H1 (cell line): ENCODE data around the gene TKFC. TPM values are rescaled to one million over a fixed set of nuclear protein-coding genes. Genes with fewer than 3 reads are reported as not detected.

Experiments used
- CTCF ChIA-PET: fragments of 300-600 bp; sonication (Branson Sonifier 250); formaldehyde crosslinking; loops from one replicate; lab custom pipeline; 2021; ENCODE audit not compliant: partially characterized antibody; lab: Charles Lee
- POLR2A ChIA-PET: fragments of 300-600 bp; sonication (Branson Sonifier 250); formaldehyde crosslinking; loops from one replicate; lab custom pipeline; 2021; ENCODE audit warnings: inconsistent platforms; ENCODE audit not compliant: partially characterized antibody; lab: Charles Lee
- DNase-seq, 2 experiments: peaks; one replicate each; pipeline versions ENCODE4 v3.0.0 to v3.0.0-alpha.2; 2010 to 2022; ENCODE audit warnings: low spot score in 2 of 2, low read depth in 1 of 2, mixed read lengths in 1 of 2
- FAIRE-seq: peaks from 2 replicates; lab custom pipeline; 2011; peaks lifted over from hg19 to GRCh38; lab: Jason Lieb, UNC
- H2AFZ ChIP-seq: 2 replicates; pipeline ENCODE4 v1.8.1; 2012; ENCODE audit warnings: low read length, inconsistent platforms
- H2AK5ac ChIP-seq: 2 replicates; pipeline ENCODE4 v1.6.1; 2013; ENCODE audit warnings: low read depth, low read length
- H2BK120ac ChIP-seq: replicated peaks from 2 replicates; pipeline ENCODE3; 2013; ENCODE audit warnings: low read depth, low read length, inconsistent platforms
- H2BK12ac ChIP-seq: 2 replicates; pipeline ENCODE4 v1.6.1; 2013; ENCODE audit warnings: low read depth, low read length
- H2BK15ac ChIP-seq: 2 replicates; pipeline ENCODE4 v1.6.1; 2013; ENCODE audit warnings: low read length
- H2BK20ac ChIP-seq: 2 replicates; pipeline ENCODE4 v1.6.1; 2013; ENCODE audit warnings: low read length
- H2BK5ac ChIP-seq: 2 replicates; pipeline ENCODE4 v1.6.1; 2013; ENCODE audit warnings: low read depth, low read length
- H3K14ac ChIP-seq: 2 replicates; pipeline ENCODE4 v1.6.1; 2013; ENCODE audit warnings: inconsistent platforms; ENCODE audit not compliant: insufficient read length
- H3K18ac ChIP-seq: 2 replicates; pipeline ENCODE4 v1.6.1; 2013; ENCODE audit warnings: low read length; ENCODE audit errors: extremely low read depth
- H3K23ac ChIP-seq: 2 replicates; pipeline ENCODE4 v1.6.1; 2013; ENCODE audit warnings: inconsistent platforms; ENCODE audit not compliant: insufficient read length
- H3K23me2 ChIP-seq: 2 replicates; pipeline ENCODE4 v1.6.1; 2013; ENCODE audit warnings: low read depth, low read length
- H3K27ac ChIP-seq: 2 replicates; pipeline ENCODE4 v1.6.1; 2011; ENCODE audit warnings: low read depth, low read length, inconsistent platforms
- H3K27me3 ChIP-seq, 4 experiments: replicated peaks in 1 of 4; 1 replicate in 1 of 4; 2 replicates in 3 of 4; pipeline versions ENCODE4 v1.6.1 to v1.8.1; 2011 to 2013; ENCODE audit warnings: low read length in 3 of 4, mild to moderate bottlenecking in 3 of 4, inconsistent platforms in 2 of 4, mixed read lengths in 2 of 4, moderate library complexity in 1 of 4; ENCODE audit not compliant: control insufficient read depth in 3 of 4, insufficient read depth in 3 of 4; ENCODE audit errors: extremely low read depth in 1 of 4
- H3K36me3 ChIP-seq, 4 experiments: 2 replicates each; pipeline versions ENCODE4 v1.6.1 to v1.8.1; 2011 to 2013; ENCODE audit warnings: mild to moderate bottlenecking in 4 of 4, low read length in 3 of 4, moderate library complexity in 2 of 4, control low read depth in 1 of 4, inconsistent platforms in 1 of 4; ENCODE audit not compliant: insufficient read depth in 4 of 4, control insufficient read depth in 2 of 4
- H3K4ac ChIP-seq: replicated peaks from 2 replicates; pipeline ENCODE3; 2013; ENCODE audit warnings: low read length, low read depth, mixed read lengths, inconsistent platforms; ENCODE audit not compliant: insufficient read length
- H3K4me1 ChIP-seq, 4 experiments: replicated peaks in 1 of 4; 1 replicate in 1 of 4; 2 replicates in 3 of 4; pipeline versions ENCODE4 v1.6.1 to v1.8.1; 2011 to 2013; ENCODE audit warnings: low read length in 3 of 4, inconsistent platforms in 2 of 4, mixed read lengths in 1 of 4; ENCODE audit not compliant: insufficient read depth in 4 of 4, control insufficient read depth in 3 of 4
- H3K4me2 ChIP-seq, 2 experiments: 2 replicates each; pipeline versions ENCODE4 v1.6.1 to v1.8.1; 2011 to 2013; ENCODE audit warnings: low read depth in 2 of 2, low read length in 2 of 2, control low read depth in 1 of 2, inconsistent platforms in 1 of 2, mild to moderate bottlenecking in 1 of 2; ENCODE audit not compliant: insufficient read depth in 1 of 2
- H3K4me3 ChIP-seq, 4 experiments: fragments of 200-600, 300-600 bp in 1 of 4; sonication (generic), shearing (Covaris generic), sonication (Bioruptor Twin) in 1 of 4; 2 replicates each; pipeline versions ENCODE4 v1.5.1 to v1.8.1; 2011 to 2016; ENCODE audit warnings: low read length in 4 of 4, low read depth in 3 of 4, control low read depth in 2 of 4, inconsistent platforms in 2 of 4, mild to moderate bottlenecking in 2 of 4, mixed read lengths in 1 of 4, moderate library complexity in 1 of 4; ENCODE audit not compliant: insufficient read depth in 2 of 4; ENCODE audit errors: extremely low read depth in 1 of 4
- H3K56ac ChIP-seq: replicated peaks from 2 replicates; pipeline ENCODE3; 2013; ENCODE audit warnings: low read depth, mild to moderate bottlenecking, mixed read lengths, low read length, inconsistent platforms; ENCODE audit not compliant: insufficient read length
- H3K79me1 ChIP-seq: 2 replicates; pipeline ENCODE4 v1.6.1; 2013; ENCODE audit warnings: low read depth, low read length, control low read depth
- H3K79me2 ChIP-seq, 2 experiments: 2 replicates each; pipeline versions ENCODE4 v1.6.1 to v1.8.1; 2012 to 2013; ENCODE audit warnings: low read length in 2 of 2, mild to moderate bottlenecking in 2 of 2, inconsistent platforms in 1 of 2; ENCODE audit not compliant: insufficient read depth in 2 of 2, control insufficient read depth in 1 of 2
- H3K9ac ChIP-seq, 4 experiments: replicated peaks in 1 of 4; 1 replicate in 1 of 4; 2 replicates in 3 of 4; pipeline versions ENCODE4 v1.6.1 to v1.8.1; 2011 to 2013; ENCODE audit warnings: low read depth in 3 of 4, low read length in 3 of 4, control low read depth in 2 of 4, mild to moderate bottlenecking in 2 of 4, moderate library complexity in 2 of 4, inconsistent platforms in 1 of 4; ENCODE audit errors: extremely low read depth in 1 of 4
- H3K9me3 ChIP-seq, 2 experiments: 2 replicates each; pipeline versions ENCODE4 v1.6.1 to v1.8.1; 2012 to 2013; ENCODE audit warnings: mild to moderate bottlenecking in 2 of 2, moderate library complexity in 2 of 2, control low read depth in 1 of 2, inconsistent platforms in 1 of 2, low read depth in 1 of 2, low read length in 1 of 2, mixed read lengths in 1 of 2; ENCODE audit not compliant: insufficient read depth in 2 of 2
- H4K20me1 ChIP-seq, 2 experiments: replicated peaks in 1 of 2; 2 replicates each; pipeline versions ENCODE3 to v1.8.1; 2011 to 2013; ENCODE audit warnings: inconsistent platforms in 2 of 2, low read length in 2 of 2, mild to moderate bottlenecking in 1 of 2; ENCODE audit not compliant: insufficient read depth in 2 of 2, control insufficient read depth in 1 of 2
- H4K5ac ChIP-seq: 2 replicates; pipeline ENCODE4 v1.6.1; 2013; ENCODE audit warnings: low read length, low read depth, mixed read lengths, inconsistent platforms; ENCODE audit not compliant: insufficient read length
- H4K8ac ChIP-seq: 2 replicates; pipeline ENCODE4 v1.8.0; 2013; ENCODE audit warnings: mild to moderate bottlenecking, moderate library complexity, low read length, inconsistent platforms; ENCODE audit not compliant: insufficient read depth; ENCODE audit errors: extremely low read depth
- H4K91ac ChIP-seq: replicated peaks from 2 replicates; pipeline ENCODE3; 2013; ENCODE audit warnings: low read length, mixed read lengths, inconsistent platforms; ENCODE audit not compliant: insufficient read length
- BRCA1 ChIP-seq: IDR thresholded peaks from 2 replicates; pipeline ENCODE4 v1.6.1; 2012; ENCODE audit warnings: low read depth, low read length, improper control_type of control experiment
- CTCF ChIP-seq, 3 experiments: IDR thresholded peaks; 1 replicate in 2 of 3; 2 replicates in 1 of 3; pipeline versions ENCODE4 v1.5.1 to v1.6.1; 2011; ENCODE audit warnings: low read length in 3 of 3, mild to moderate bottlenecking in 3 of 3, inconsistent platforms in 2 of 3, low read depth in 1 of 3, moderate library complexity in 1 of 3; ENCODE audit not compliant: insufficient read depth in 1 of 3; ENCODE audit errors: control extremely low read depth in 1 of 3
- HDAC2 ChIP-seq, 2 experiments: fragments of 300-600 bp in 1 of 2; sonication (generic) in 1 of 2; IDR thresholded peaks; 2 replicates each; pipeline ENCODE4 v1.6.1; 2011 to 2012; ENCODE audit warnings: low read depth in 2 of 2, low read length in 2 of 2, mild to moderate bottlenecking in 2 of 2, moderate library complexity in 2 of 2, borderline replicate concordance in 1 of 2, inconsistent platforms in 1 of 2
- JUND ChIP-seq: IDR thresholded peaks from 2 replicates; pipeline ENCODE4 v1.6.1; 2011; ENCODE audit warnings: mild to moderate bottlenecking, improper control_type of control experiment, low read length
- KDM5A ChIP-seq: fragments of 200-600 bp; IDR thresholded peaks from 2 replicates; pipeline ENCODE4 v1.7.1; 2012; ENCODE audit warnings: mild to moderate bottlenecking, low read length, inconsistent platforms, mixed read lengths
- MAFK ChIP-seq: IDR thresholded peaks from 2 replicates; pipeline ENCODE4 v1.6.1; 2012; ENCODE audit warnings: low read depth, mild to moderate bottlenecking, improper control_type of control experiment, low read length
- NANOG ChIP-seq: IDR thresholded peaks from 2 replicates; pipeline ENCODE4 v1.6.1; 2011; ENCODE audit warnings: low read length, low read depth, mild to moderate bottlenecking, inconsistent platforms; ENCODE audit not compliant: insufficient read depth, poor library complexity, severe bottlenecking
- SIN3A ChIP-seq, 2 experiments: IDR thresholded peaks in 1 of 2; conservative IDR thresholded peaks in 1 of 2; 2 replicates each; pipeline ENCODE4 v1.6.1; 2011 to 2012; ENCODE audit warnings: low read length in 2 of 2, improper control_type of control experiment in 1 of 2, low read depth in 1 of 2, mild to moderate bottlenecking in 1 of 2
- SRF ChIP-seq: IDR thresholded peaks from 2 replicates; pipeline ENCODE4 v1.6.1; 2011; ENCODE audit warnings: mild to moderate bottlenecking, low read depth, low read length, moderate library complexity
- TBP ChIP-seq: IDR thresholded peaks from 2 replicates; pipeline ENCODE4 v1.6.1; 2011; ENCODE audit warnings: low read depth, low read length, improper control_type of control experiment
- WGBS, 2 experiments: shearing (Covaris generic) in 1 of 2; methylation state at CpG; one replicate each; pipeline versions ENCODE4 v1.1.6 to v1.1.7; 2013 to 2015; ENCODE audit warnings: low lambda C conversion rate in 2 of 2, mixed read lengths in 2 of 2, inconsistent platforms in 1 of 2, low coverage in 1 of 2, missing lambda C conversion rate in 1 of 2; ENCODE audit not compliant: insufficient replicate concordance in 2 of 2, insufficient coverage in 1 of 2, insufficient read length in 1 of 2; ENCODE audit errors: extremely low coverage in 1 of 2, missing lambda C conversion rate in 1 of 2; 5-methylcytosine and 5-hydroxymethylcytosine counted together
- polyA plus RNA-seq, 7 experiments: library from polyadenylated mRNA; depleted of rRNA in 3 of 7; stranded (reverse) in 5 of 7; unstranded in 2 of 7; fragments of >200 nt in 5 of 7; fragments of 200-250 nt in 2 of 7; gene quantifications; 1 replicate in 5 of 7; 2 replicates in 1 of 7; 4 replicates in 1 of 7; pipeline versions ENCODE4 v1.2.1 to v1.2.3, GENCODE V29; 2011 to 2013; ENCODE audit warnings: missing spikeins in 2 of 7, mixed read lengths in 2 of 7
- total RNA-seq: library from RNA; stranded (reverse); fragmentation: NEBNext Ultra II Directional; extraction: Animal tissue kit (Norgen Biotek cat#: 25700); gene quantifications from 2 replicates; pipeline ENCODE4 v1.2.1, GENCODE V29; 2021

TKFC gene
- total and polyA plus RNA-seq, 2 of the 8 experiments (the other 6 are each of a cell fraction or from before 2014, with no cell fraction given) = 53.5 to 55.0 TPM

GRCh38 chr11:61341706-61342105 lies 8.7 kb downstream of the TKFC start:
- ChIA-PET CTCF (interaction anchor here (1.6 to 10.1 kb wide), 2 partner anchors 21 to 44 kb away, joined by 11 to 255 read pairs; partner anchors contain the start of genes CYB561A3 and TMEM138), POLR2A (interaction anchor here (0.7 to 39.7 kb wide), 5 partner anchors 8 to 111 kb away, joined by 3 to 1106 read pairs (median 3); partner anchors contain the start of genes CYB561A3, TKFC and TMEM138)
- H3K79me2 ChIP-seq = no peaks in the 10 kb centered on the region
- H2BK20ac ChIP-seq = no peak overlapping the region
- no peak overlapping the region for H3K27ac ChIP-seq
- H4K8ac ChIP-seq = no peak overlapping the region
- no peak overlapping the region for H2BK15ac ChIP-seq
- no peaks in the 10 kb centered on the region for H4K20me1 ChIP-seq
- no peak overlapping the region for H3K4me3 ChIP-seq
- no peak overlapping the region for H2BK5ac ChIP-seq
- WGBS, 2 experiments = 98% methylated on average over 4 of the region's 4 CpGs; no CpG with 5 or more reads in 1 of the 2 experiments
- H2BK120ac ChIP-seq = no peak overlapping the region
- no peak overlapping the region for H3K9ac ChIP-seq
- H3K9me3 ChIP-seq = no peaks in the 10 kb centered on the region
- no peak overlapping the region for H3K4me2 ChIP-seq
- H2BK12ac ChIP-seq = no peak overlapping the region
- FAIRE-seq (no peak), DNase-seq (no peak)
- no peaks in the 10 kb centered on the region for H3K79me1 ChIP-seq
- no peaks in the 10 kb centered on the region for H3K27me3 ChIP-seq
- no peak overlapping the region for H3K14ac ChIP-seq
- H3K4me1 ChIP-seq = no peaks in the 10 kb centered on the region
- H2AFZ ChIP-seq = no peak overlapping the region
- no peak overlapping the region for H3K56ac ChIP-seq
- H3K23me2 ChIP-seq = no peaks in the 10 kb centered on the region
- no peak overlapping the region for H3K18ac ChIP-seq
- no peak overlapping the region for H3K23ac ChIP-seq
- no peak overlapping the region for H4K91ac ChIP-seq
- H3K4ac ChIP-seq = no peak overlapping the region
- H2AK5ac ChIP-seq = no peak overlapping the region
- no peak overlapping the region for H4K5ac ChIP-seq
- H3K36me3 ChIP-seq = peaks cover 0 to 13% (median 4%) of the 10 kb centered on the region in 4 experiments; a peak in 4 of 8 replicates
- TF ChIP-seq SRF (no peak), HDAC2 (IDR thresholded peaks at IDR 0.05; ENCODE audit: borderline replicate concordance in 1 of 2, low read depth in 2 of 2, low read length in 2 of 2) (no peak), CTCF (IDR thresholded peaks at IDR 0.05; ENCODE audit: control extremely low read depth in 1 of 3, insufficient read depth in 1 of 3, low read depth in 1 of 3, low read length in 3 of 3) (no peak), JUND (no peak), NANOG (no peak), SIN3A (conservative IDR thresholded peaks at IDR 0.05 in 1 of 2, IDR thresholded peaks at IDR 0.05 in 1 of 2; ENCODE audit: low read depth in 1 of 2, low read length in 2 of 2) (no peak), MAFK (no peak), BRCA1 (no peak), TBP (no peak), KDM5A (no peak)
